Neural cell (in vitro differentiated cells): ENCODE measurements around the gene FAS.

ENCODE experiments used
- EZH2 ChIP-seq: fragments of 200-600, 300-800 bp; shearing (Covaris generic), sonication (generic); IDR thresholded peaks from 2 replicates; pipeline ENCODE4 v1.6.1; 2014; ENCODE audit warnings: antibody characterized with exemption, low read length, borderline replicate concordance, mild to moderate bottlenecking; ENCODE audit not compliant: insufficient read depth, poor library complexity, severe bottlenecking
- POLR2AphosphoS5 ChIP-seq: IDR thresholded peaks from 2 replicates; pipeline ENCODE4 v1.6.1; 2012
- RAD21 ChIP-seq: fragments of 450-650 bp; conservative IDR thresholded peaks from 2 replicates; pipeline ENCODE4 v1.6.1; 2014; ENCODE audit warnings: antibody characterized with exemption, mild to moderate bottlenecking, moderate library complexity
- TAF1 ChIP-seq: IDR thresholded peaks from 2 replicates; pipeline ENCODE4 v1.6.1; 2012; ENCODE audit warnings: low read depth
- TF ChIP-seq, protein P1 (sequence below): fragments of 450-650 bp; IDR thresholded peaks from 2 replicates; pipeline ENCODE4 v1.5.1; 2014; ENCODE audit warnings: antibody characterized with exemption, mild to moderate bottlenecking, moderate library complexity; ENCODE audit not compliant: poor library complexity, severe bottlenecking

DNA sequence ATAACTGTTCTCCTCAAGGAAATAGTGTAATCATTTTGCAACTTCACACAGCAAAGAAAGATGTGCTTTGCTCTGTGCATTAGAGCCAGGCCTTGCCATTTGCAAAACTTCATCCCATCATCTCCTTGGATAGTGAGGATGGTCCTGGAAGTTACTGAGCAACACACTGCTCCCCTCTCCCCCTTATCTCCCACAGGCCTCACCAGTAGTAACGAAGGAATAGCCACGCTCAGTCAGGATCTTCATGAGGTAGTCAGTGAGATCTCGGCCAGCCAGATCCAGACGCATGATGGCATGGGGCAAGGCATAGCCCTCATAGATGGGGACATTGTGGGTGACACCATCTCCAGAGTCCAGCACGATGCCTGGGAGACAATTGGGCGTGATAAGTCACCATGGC is 49.6 kb upstream of the FAS start:
- no peak for TF ChIP-seq EZH2
- TF ChIP-seq POLR2AphosphoS5: no peak
- TF ChIP-seq, protein P1, sequence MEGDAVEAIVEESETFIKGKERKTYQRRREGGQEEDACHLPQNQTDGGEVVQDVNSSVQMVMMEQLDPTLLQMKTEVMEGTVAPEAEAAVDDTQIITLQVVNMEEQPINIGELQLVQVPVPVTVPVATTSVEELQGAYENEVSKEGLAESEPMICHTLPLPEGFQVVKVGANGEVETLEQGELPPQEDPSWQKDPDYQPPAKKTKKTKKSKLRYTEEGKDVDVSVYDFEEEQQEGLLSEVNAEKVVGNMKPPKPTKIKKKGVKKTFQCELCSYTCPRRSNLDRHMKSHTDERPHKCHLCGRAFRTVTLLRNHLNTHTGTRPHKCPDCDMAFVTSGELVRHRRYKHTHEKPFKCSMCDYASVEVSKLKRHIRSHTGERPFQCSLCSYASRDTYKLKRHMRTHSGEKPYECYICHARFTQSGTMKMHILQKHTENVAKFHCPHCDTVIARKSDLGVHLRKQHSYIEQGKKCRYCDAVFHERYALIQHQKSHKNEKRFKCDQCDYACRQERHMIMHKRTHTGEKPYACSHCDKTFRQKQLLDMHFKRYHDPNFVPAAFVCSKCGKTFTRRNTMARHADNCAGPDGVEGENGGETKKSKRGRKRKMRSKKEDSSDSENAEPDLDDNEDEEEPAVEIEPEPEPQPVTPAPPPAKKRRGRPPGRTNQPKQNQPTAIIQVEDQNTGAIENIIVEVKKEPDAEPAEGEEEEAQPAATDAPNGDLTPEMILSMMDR: no peak
- TF ChIP-seq TAF1: no peak
- no peak for TF ChIP-seq RAD21
